ENCODE data around the gene VAC14. TPM values are rescaled to one million over a fixed set of nuclear protein-coding genes. Genes with fewer than 3 reads are reported as not detected.
"Not testable (repeated sequence)": the region's sequence is repeated elsewhere in the genome, so short reads cannot be mapped to it uniquely, and the experiment has no call there.

Gene VAC14
- 10 to 100 TPM; 31.1 to 47.0 (median 37.0) TPM for total RNA-seq

DNA sequence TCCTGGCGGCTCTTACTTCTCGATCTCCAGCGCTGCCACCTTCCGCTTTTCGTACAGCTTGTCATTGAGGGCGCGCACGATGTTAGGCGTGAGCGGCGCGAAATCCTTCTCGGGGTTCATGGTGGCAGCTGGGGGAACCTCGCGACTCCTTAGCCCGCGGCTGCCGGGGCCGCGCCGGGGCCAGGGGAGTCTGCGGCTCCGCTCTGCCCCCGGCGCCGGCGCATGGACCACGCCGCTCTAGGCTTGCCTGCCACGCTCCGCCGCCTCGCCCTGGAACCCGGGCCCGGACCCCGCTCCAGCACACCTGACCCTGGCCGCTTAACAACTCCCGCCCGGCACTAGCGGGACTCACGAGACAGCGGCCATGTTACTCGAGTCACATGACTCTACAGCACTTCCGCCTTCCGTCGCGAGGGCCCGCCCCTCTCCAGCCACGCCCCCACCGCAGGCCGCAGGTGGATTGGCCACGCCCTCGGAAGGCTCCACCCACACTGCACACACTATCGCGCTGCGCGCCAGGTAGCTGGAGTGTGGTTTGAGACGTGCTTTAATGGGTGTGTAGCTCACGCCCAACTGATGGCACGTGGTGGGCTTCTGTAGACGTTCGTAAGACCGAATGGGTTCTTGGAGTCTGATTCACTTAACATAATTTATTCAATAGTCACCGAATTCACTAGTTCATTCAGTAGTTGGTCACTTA lies at the start of gene VAC14:
VAC14 (minus strand) TSS at position 378 of the 700 bp plus-strand sequence; CDS start at position 120, 258 bp downstream.
- Histone ChIP-seq H3K27ac (replicated peaks in 1 of 4) (peak within 1 kb of the TSS; percentile 64 to 72 (median 70)), H3K9me3 (peaks cover 0 to 10% (median 3%) of the 10 kb centered on the region in 4 donors), H3K4me3 (peak within 1 kb of the TSS; percentile 79 to 93 (median 89)), H3K27me3 (no peaks in the 10 kb centered on the region), H3K36me3 (peaks cover 0 to 21% (median 4%) of the 10 kb centered on the region in 4 donors), H3K4me1 (peaks cover 9 to 31% (median 22%) of the 10 kb centered on the region in 4 donors)
- under 1% methylated on average over 33 of the region's 64 CpGs for whole genome bisulfite sequencing
- no peak for TF ChIP-seq EP300 (IDR thresholded peaks at IDR 0.05)
- TF ChIP-seq, protein P1, sequence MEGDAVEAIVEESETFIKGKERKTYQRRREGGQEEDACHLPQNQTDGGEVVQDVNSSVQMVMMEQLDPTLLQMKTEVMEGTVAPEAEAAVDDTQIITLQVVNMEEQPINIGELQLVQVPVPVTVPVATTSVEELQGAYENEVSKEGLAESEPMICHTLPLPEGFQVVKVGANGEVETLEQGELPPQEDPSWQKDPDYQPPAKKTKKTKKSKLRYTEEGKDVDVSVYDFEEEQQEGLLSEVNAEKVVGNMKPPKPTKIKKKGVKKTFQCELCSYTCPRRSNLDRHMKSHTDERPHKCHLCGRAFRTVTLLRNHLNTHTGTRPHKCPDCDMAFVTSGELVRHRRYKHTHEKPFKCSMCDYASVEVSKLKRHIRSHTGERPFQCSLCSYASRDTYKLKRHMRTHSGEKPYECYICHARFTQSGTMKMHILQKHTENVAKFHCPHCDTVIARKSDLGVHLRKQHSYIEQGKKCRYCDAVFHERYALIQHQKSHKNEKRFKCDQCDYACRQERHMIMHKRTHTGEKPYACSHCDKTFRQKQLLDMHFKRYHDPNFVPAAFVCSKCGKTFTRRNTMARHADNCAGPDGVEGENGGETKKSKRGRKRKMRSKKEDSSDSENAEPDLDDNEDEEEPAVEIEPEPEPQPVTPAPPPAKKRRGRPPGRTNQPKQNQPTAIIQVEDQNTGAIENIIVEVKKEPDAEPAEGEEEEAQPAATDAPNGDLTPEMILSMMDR (IDR thresholded peaks at IDR 0.05): no peak
- peak; percentile 86 for TF ChIP-seq POLR2AphosphoS5 (IDR thresholded peaks at IDR 0.05)
- no peak for TF ChIP-seq POLR2A (IDR thresholded peaks at IDR 0.05; ENCODE audit: low read depth)
- intact Hi-C loops (cut with DNase I): loop anchor here (5.0 kb wide), 1 partner anchor 556 kb away; the partner anchor contains the start of gene CALB2
- peak; percentile 97 for DNase-seq (ENCODE audit: extremely low spot score)

DNA sequence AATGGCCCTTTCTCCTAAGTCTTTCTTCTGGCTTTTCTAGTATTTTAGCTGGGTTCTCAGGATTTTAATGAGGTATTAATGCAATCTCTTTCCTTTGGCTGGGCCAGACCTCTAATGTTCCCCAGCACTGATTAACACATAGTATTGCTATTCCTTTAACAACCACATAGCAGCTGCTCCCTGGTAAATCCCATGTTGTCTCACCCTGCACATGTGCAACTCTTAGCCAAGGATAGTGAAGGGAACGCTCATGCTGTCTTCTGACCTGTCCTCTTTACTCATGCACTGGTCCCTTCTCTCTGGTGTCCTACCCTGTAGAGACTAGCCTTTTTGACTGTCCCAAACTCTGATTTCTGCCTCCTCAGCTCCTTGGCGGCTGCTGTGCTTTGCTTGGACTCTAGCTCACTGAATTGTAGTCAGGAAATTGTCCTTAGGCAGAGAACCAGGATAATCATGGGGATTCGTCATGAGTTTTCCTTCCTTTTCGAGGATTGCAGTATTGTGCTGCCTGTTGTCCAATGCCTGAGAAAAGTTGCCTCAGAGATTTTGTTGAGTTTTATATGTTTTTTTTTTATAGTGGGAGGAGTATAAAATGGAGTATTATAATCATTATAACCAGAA lies 22.6 kb upstream of the VAC14 start:
- H3K9me3 ChIP-seq; intact Hi-C loops (cut with DNase I); H3K27me3 ChIP-seq; H3K36me3 ChIP-seq; H3K4me1 ChIP-seq; DNase-seq (ENCODE audit: extremely low spot score); H3K27ac ChIP-seq (replicated peaks in 1 of 4); H3K4me3 ChIP-seq: not testable (repeated sequence)
- 79% methylated on average over 3 of the region's 4 CpGs for WGBS

DNA sequence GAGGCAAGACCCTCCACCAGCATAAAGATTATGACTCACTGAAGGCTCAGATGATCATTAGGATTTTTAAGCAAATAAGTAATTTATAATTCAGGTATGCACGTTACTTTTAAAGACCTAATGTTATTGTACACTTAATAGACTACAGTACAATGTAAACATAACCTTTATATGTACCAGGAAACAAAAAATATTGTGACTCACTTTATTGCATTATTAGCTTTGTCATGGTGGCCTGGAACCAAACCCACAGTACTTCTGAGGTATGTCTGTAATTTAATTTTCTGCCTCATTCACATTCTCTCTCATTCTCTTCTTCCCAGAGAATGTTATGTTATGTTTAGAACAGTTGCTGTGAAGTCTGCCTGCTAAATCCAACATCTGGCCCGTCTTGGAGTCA lies 21.8 kb upstream of the VAC14 start:
- H3K4me3 ChIP-seq; H3K27ac ChIP-seq (replicated peaks in 1 of 4); H3K36me3 ChIP-seq; H3K4me1 ChIP-seq; H3K27me3 ChIP-seq; H3K9me3 ChIP-seq; intact Hi-C loops (cut with DNase I); DNase-seq (ENCODE audit: extremely low spot score): not testable (repeated sequence)
- WGBS: no CpG with 5 or more reads among the region's 2 CpGs

DNA sequence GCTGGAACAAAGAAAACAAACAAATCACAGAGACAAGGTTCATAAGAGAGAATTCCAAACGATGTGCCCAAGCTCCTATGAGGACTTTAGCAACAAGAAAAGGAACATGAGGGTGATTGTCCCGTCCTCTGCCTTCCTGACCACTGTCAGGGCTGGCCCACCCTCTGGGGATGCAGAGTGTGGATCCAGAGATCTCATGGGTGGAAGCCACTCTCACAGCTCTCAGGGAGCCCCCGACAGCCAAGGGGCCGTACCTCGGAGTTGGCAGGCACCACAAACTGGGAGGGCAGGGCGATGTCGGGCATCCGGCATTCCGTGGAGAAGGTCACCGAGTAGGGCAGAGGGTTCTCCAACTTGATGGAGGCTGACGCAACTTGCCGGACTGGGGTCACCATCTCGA lies 17.1 kb upstream of the VAC14 start:
- H3K36me3 ChIP-seq; H3K27me3 ChIP-seq; H3K4me3 ChIP-seq; H3K27ac ChIP-seq (replicated peaks in 1 of 4); DNase-seq (ENCODE audit: extremely low spot score); intact Hi-C loops (cut with DNase I); H3K4me1 ChIP-seq; H3K9me3 ChIP-seq: not testable (repeated sequence)
- 36% methylated on average over 2 of the region's 13 CpGs for WGBS

DNA sequence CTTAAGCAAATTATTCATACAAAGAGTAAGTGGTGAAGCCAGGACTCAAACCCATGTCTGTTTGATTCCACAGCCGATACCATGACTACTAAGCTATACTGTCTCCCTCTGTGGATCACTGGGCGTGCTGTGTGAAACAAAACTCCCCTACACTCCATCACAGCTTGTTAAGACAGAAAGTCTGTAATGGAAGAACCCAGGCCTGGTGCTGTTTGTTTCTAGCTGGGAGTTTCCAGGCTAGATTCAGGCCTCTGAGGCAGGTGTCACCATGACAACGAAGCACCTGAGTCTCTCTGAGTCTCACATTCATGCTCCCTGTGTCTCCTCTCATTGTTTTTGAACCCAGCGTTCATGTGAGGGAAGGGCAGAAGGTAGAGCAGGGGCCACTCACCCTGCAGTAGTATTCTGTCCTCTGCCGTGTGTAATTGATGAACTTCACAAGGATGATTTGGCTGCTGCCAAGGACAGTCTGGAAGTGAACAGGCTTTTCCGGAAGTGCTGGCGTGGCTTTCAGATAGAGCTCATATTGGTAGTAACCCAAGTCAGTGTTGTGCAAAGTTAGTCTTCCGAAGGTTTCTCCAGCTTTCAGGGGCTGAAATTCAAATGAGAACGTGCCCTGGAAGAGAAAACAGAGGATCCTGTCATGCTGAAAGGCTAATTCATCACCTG lies 8.6 kb upstream of the VAC14 start:
- 56% methylated on average over 8 of the region's 9 CpGs for WGBS
- Histone ChIP-seq H3K4me3 (no peak overlapping the region), H3K9me3 (peaks cover 0 to 2% (median 0%) of the 10 kb centered on the region in 4 donors), H3K4me1 (no peaks in the 10 kb centered on the region), H3K36me3 (no peaks in the 10 kb centered on the region), H3K27ac (replicated peaks in 1 of 4) (no peak overlapping the region), H3K27me3 (peaks cover 0 to 37% (median 0%) of the 10 kb centered on the region in 4 donors)
- intact Hi-C loops (cut with DNase I): no loop called here
- DNase-seq (ENCODE audit: extremely low spot score): no peak
- TF ChIP-seq EP300 (IDR thresholded peaks at IDR 0.05) (no peak), POLR2AphosphoS5 (IDR thresholded peaks at IDR 0.05) (no peak), POLR2A (IDR thresholded peaks at IDR 0.05; ENCODE audit: low read depth) (no peak)
- TF ChIP-seq, protein P1 (IDR thresholded peaks at IDR 0.05): no peak

DNA sequence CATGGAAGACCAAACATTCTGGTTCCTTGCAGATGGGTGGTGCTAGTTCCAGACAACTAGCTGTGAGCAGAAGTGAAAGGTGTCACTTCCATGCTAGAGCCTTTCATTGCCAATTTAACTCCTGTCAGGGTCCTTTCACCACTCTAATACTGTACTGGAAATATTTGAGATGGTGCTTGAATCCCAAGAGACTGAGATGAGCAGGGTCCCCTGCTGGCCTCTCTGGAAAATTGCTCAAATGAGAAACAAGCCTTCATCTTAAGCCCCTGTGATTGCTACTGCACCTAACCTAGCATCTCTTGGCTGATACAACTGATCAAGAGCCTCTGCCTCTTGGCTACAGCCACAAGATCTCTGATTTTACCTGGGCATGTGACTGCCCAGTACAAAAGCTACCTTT lies 7.4 kb upstream of the VAC14 start:
- Histone ChIP-seq H3K9me3 (peaks cover 0 to 10% (median 3%) of the 10 kb centered on the region in 4 donors), H3K4me3 (no peak overlapping the region), H3K27ac (replicated peaks in 1 of 4) (no peak overlapping the region), H3K36me3 (no peaks in the 10 kb centered on the region), H3K4me1 (no peaks in the 10 kb centered on the region), H3K27me3 (peaks cover 0 to 37% (median 0%) of the 10 kb centered on the region in 4 donors)
- DNase-seq (ENCODE audit: extremely low spot score): no peak
- TF ChIP-seq EP300 (IDR thresholded peaks at IDR 0.05): no peak
- TF ChIP-seq, protein P1 (IDR thresholded peaks at IDR 0.05): no peak
- TF ChIP-seq POLR2A (IDR thresholded peaks at IDR 0.05; ENCODE audit: low read depth): no peak
- TF ChIP-seq POLR2AphosphoS5 (IDR thresholded peaks at IDR 0.05): no peak
- intact Hi-C loops (cut with DNase I): no loop called here

All from esophagus muscularis mucosa (tissue), 4 donors.